GM19372 (cell line): ENCODE measurements around the gene TLDC2.
"Not testable (repeated sequence)": the region's sequence is repeated elsewhere in the genome, so short reads cannot be mapped to it uniquely, and the experiment has no call there.

Experiments used
- ATAC-seq: cut with Tn5 transposase; IDR thresholded peaks from one replicate; pipeline ENCODE4 v1.9.1; 2021; ENCODE audit warnings: mild to moderate bottlenecking, low read depth, moderate library complexity; ENCODE audit not compliant: unreplicated experiment

Gene TLDC2

GRCh38 chr20:36866164-36866563 is 9.8 kb upstream of the TLDC2 start:
- ATAC-seq = no peak

DNA sequence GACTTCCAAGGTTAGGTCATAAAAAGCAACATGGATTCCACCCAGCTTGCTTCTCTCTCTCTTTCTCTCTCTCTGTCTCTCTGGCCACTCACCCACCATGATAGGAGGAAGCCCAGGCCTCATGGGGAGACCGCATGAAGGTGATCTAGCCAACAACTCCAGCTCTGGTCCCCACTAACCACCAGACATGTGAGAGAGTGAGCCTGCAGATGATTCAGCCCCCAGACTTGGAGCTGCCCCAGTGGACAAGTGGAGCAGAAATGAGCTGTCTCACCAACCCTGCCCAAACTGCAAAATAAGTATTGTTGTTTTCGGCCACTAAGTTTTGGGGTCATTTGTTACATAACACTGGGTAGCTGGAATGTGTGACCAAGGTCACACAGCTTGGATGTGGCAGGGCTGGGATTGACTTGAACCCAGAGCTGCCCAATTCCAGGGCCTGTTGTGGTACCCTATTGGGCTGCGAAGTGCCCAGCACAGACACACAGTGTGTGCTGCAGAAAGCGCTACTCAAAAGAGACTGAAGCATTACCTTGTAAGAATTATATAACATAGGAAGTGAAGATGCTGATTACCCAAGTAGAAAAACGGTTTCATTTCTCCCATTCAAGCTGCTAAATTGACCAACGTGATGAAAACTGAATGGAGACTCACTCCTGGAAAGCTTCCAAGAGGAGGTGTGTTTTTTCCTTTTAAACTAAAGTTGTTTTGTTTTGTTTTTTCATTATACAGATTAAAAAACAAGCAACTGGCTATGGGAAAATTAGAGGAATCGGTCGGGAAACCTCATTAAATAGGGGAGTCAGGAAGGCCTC is 9.1 kb upstream of the TLDC2 start:
- ATAC-seq = no peak

DNA sequence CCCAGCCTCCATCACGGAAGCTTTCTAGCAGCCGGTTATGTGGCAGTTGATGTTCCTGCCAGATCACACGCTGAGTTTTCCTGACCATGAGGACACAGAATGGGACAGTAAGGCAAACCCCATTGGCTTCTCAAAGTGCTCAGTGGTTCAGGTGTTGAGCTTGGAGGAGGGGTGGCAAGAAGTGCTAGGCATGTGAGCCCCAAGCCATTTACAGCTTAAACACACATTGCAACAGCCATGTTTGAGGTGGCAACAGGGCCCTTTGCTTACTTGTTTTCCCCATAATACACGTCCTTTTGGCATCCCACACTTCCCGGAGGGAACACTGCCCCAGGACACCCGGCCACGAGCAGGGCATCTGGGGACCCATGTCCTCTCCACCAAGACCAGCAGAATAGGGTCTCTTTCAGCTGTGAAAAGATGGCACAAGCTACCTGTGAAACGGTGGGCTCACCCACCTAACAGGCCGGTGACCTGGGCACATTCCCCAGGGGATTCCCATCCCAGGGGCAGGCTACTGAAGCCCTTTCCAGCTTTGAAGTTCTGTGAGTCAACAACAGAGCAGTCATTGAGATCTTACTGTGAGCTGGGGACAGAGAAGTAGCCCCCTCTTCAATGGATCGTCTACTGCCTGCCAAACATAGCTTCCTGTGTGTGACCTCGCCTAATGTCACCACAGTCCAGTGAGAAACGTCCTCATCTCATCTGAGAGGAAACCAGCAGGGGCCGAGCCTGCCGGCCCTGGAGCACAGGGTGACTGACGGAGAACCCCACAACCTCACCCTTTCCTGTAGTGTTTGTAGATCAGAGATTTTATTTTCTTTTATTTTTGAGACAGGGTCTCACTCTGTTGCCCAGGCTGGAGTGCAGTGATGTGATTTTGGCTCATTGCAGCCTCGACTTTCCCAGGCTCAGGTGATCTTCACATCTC is 4.0 kb upstream of the TLDC2 start:
- ATAC-seq = no peak

GRCh38 chr20:36872852-36873251 is 3.1 kb upstream of the TLDC2 start:
- ATAC-seq = no peak

DNA sequence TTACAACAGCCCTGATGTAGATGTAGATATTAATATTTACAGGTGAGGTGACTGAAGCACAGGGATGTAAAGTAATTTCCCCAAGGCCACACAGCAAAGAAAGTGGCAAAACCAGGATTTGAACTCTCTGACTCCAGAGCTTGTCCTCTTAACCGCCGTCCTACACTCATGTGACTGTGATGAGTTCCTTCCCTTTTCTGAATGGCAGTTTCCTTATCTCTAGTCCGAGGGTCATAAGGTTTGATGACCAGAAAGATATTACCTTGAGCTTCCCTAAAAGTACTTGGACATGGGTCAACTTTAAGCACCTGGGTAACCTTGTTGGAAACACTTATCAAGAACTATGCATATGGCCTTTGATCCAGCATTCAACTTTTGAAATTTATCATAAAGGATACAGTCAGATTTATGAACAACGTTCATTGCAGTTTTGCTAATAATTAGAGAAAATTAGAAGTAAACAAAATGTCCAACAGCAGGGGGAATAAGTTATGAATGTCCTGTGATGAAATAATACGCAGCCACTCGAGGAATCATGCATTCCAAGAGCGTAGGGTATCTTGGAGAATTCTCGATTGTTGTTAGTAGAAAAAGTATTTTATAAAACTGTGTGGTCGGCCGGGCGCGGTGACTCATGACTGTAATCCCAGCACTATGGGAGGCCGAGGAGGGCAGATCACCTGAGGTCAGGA is 2.3 kb upstream of the TLDC2 start:
- no peak for ATAC-seq

DNA sequence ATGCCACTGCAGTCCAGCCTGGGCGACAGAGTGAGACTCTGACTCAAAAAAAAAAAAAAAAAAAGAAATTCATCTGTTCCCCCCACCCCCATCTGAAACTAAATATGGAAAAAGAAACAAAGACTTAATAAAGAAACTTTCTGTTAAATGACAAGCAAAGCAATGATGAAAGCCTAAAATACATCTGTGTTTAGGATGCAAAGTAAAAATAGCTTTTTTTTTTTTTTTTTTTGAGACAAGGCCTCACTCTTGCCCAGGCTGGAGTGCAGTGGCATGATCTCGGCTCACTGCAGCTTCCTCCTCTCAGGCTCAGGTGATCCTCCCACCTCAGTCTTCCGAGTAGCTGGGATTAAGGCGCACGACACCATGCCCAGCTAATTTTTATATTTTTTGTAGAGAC is 845 bp upstream of the TLDC2 start:
- ATAC-seq = not testable (repeated sequence)

DNA sequence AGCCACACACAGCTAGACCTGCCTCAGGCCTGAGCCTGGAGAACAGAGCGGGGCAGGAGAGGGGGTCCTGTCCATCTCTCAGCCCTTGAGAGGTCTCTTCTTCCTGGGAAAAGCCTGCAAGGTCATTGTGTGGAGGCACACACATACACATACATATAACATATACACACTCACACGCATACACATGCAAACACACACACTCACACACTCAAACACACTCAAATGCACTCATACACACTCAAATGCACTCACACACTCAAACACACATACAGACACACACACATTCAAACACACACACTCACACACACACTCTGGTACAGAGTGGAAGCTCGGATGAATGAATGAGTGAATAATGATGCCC is 515 bp downstream of the TLDC2 start:
- no peak for ATAC-seq

- ATAC-seq = no peak
Observed at GRCh38 chr20:36878941-36879340, 3.0 kb downstream of the TLDC2 start.

- ATAC-seq = no peak
Observed at GRCh38 chr20:36880741-36881250, 4.9 kb downstream of the TLDC2 start.

GRCh38 chr20:36881331-36881730 is 5.4 kb downstream of the TLDC2 start:
- no peak for ATAC-seq

DNA sequence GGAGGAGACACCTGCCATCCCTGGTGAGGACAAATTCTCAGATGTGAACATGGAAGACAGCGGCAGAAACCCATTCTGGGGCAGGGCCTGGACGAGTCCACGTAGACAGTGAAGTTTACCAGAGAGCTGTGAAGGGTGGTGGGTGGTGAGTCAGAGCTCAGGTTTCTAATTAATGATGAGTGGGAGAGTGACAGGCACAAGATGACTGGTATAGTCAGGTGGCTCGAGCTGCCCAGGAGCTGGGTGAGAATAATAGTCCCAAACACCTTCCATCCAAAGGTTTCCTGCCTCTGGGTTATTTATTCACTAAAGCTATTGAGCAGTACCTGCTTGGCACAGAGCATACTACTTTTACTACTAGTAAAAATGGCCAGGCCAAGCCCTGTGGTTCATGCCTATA is 6.0 kb downstream of the TLDC2 start:
- no peak for ATAC-seq

DNA sequence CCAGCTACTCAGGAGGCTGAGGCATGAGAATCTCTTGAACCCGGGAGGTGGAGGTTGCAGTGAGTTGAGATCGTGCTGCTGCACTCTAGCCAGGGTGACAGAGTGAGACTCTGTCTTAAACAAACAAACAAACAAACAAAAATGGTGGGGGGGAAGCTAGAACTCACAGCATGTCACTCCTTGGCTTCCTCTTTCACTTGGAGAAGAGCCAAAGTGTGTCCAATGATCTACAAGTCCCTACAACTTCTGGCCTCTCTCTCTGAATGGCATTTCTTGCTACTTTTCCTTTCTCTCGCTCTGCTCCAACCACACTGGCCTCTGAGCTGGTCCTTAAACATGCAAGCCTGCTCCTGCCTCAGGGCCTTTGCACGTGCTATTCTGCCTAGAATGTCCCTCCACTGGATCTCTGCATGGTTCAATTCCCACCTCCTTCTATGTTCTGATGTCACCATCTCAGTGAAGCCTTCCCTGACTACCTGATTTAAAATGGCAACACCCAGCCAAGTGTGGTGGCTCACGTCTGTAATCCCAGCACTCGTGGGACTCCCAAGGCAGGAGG is 8.1 kb downstream of the TLDC2 start:
- no peak for ATAC-seq

- no peak for ATAC-seq
Observed at GRCh38 chr20:36885356-36885755, 9.4 kb downstream of the TLDC2 start.

- ATAC-seq = peak; percentile 57
Observed at GRCh38 chr20:36886859-36887751, 11.2 kb downstream of the TLDC2 start.

DNA sequence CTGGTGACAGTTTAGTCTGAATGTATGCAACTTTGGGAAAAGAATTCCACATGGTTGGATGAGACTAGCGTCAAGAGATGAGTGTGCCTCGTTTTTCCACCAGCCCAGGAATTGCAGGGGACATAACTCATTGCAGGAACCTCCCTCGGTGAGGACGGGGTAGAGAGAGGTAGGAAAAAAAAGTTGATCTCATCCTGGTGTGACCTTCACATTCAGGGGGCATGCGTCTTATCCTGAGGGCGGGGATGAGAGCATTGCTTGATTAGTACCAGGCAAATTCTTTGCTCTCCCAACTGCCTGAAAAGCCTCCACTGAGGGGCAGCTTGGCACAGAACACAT is 11.8 kb downstream of the TLDC2 start:
- no peak for ATAC-seq

DNA sequence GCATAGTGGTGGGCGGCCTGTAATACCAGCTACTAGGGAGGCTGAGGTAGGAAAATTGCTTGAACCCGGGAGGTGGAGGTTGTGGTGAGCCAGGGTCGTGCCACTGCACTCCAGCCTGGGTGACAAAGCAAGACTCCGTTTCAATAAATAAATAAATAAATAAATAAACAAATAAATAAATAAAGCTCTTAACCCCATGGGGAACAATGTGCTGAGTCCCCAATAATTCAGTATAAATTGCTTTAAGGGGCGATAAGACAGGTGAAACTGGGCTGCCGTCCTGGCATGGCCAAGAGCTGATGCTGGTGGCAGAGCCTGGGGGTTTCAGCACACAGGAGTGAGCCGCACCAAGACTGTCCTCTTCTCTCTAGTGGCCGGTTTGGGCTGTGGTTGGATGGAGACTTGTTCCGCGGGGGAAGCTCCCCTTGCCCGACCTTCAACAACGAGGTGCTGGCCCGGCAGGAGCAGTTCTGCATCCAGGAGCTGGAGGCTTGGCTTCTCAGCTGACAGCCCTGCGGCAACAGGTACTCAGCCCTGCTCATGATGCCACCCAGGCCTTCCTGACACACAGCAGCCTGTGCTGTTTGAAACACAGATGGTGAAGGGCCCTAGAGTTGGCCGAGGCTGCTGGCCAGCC is 13.1 kb downstream of the TLDC2 start:
- ATAC-seq = no peak

DNA sequence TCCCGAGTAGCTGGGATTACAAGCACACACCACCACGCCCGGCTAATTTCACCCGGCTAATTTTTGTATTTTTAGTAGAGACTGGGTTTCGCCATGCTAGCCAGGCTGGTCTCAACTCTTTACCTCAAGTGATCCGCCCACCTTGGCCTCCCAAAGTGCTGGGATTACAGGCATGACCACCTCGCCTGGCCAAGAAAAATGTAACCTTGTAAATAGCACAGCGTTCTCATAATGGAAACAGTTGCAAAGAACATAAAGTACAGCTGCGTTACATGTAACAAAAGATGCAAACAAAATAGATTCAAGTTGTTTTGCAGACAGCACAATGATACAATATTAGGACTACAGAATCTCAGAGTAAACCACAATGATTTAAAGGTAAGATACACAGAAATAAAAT is 14.6 kb downstream of the TLDC2 start:
- ATAC-seq = no peak

DNA sequence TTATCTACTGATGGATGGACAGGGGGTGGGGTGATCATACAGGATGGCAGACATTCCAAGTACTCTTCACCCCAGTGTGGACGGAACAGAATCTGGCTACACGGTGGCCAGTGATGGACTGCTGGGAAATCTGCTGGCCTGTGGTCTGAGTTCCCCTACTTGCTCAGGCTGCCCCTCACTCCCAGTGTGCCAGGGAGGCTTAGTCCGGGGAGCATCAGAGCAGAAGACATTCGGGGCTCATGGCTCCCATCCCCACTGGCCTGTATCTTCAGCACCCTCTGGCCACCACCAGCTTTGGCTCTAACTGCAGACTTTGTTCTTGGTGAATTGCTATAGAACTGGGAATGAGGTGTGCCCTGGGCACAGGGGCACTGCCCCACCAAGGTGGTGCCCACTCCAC is 15.3 kb downstream of the TLDC2 start:
- no peak for ATAC-seq

DNA sequence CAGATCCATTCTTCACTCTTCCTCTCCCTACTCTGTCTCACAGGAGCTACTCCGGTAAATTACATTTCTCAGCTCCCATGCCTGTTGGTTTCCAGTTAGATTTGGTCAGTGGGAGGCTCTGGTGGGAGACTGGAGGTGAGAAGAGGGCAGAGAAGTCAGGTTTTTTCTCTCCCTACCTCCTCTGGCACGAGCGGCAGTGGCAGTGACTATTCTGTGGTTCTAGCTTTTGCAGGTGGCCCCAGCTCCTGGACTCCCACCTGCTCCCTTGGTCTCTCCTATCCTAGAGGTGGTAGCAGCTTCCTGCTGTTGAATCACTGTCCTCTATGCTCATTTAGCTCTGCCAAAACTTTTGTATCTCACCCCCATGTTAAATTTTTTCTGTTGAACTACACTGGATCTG is 17.9 kb downstream of the TLDC2 start:
- no peak for ATAC-seq
